GM19193 (cell line): ENCODE measurements around the gene RIMKLB.

Source experiments
- POLR2A ChIP-seq: IDR thresholded peaks from 4 replicates; pipeline ENCODE4 v1.6.1; 2011; ENCODE audit not compliant: insufficient read depth, insufficient read length; ENCODE audit errors: extremely low read depth

RIMKLB gene, protein sequence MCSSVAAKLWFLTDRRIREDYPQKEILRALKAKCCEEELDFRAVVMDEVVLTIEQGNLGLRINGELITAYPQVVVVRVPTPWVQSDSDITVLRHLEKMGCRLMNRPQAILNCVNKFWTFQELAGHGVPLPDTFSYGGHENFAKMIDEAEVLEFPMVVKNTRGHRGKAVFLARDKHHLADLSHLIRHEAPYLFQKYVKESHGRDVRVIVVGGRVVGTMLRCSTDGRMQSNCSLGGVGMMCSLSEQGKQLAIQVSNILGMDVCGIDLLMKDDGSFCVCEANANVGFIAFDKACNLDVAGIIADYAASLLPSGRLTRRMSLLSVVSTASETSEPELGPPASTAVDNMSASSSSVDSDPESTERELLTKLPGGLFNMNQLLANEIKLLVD

DNA sequence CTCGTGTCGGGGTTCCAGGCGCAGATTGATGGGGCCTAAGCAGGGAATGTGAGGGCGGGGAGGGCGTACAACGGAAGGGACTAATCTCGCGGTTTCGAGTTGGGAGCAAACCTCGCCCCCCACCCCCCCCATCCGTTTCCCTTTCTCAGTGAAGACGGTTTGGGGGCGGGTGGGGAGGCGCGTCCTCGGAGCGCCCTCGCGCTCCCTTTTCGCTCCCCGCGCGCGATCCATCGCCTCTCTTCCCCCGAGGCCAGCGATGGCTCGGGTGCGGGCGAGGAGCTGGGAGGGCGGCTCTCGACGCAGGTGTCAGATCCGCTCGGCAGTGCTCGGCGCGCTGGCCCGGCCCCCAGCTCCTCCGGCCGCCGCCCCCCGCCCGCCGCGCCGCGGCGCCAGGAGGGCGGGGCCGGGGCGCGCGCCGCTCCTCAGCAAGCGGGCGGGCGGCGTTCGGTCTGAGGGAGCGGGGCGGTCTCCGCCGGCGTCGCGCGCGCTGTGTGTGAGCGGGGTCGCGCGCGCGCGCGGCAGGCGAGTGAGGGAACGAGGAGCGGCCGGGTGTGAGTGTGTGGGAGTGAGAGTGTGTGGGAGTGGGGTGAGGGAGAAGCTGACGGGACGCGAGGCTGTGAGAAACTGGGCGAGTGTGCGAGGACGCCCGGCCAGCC is at the start of gene RIMKLB:
Gene RIMKLB, plus strand, starts transcription at position 516 of the 656 bp plus-strand sequence. CDS start 15,876 bp downstream, outside the sequence.
- peak; percentile 64 for TF ChIP-seq POLR2A

DNA sequence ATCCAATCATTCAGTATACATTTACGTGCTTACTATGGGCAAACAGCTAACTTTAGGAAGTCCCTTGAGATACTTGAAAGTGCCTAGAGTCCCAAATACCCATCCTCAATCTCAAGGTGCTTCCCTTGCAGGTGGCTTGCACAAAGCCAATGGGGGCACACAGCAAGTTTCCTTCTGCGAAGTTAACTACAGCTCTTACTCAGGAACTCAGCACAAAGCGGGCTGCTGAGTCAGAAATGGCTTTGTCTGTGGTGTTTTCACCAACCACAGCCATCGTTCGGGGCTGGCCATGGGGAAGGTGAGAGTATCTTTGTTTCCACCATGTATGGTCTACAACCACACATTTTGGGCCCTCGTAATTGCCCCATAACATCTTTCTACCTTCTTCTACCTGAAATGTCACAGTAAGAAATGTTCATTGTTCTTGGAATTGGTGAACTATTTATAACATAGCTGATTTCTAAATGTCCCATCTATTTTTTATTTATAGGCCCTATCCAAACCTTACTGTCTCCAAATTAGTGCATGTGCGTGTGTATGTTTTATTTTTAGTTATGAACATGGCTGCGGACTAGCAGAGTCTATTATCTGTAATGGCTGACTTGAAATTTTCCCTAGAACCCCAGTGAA is 49.1 kb upstream of the RIMKLB start:
- TF ChIP-seq POLR2A: no peak

DNA sequence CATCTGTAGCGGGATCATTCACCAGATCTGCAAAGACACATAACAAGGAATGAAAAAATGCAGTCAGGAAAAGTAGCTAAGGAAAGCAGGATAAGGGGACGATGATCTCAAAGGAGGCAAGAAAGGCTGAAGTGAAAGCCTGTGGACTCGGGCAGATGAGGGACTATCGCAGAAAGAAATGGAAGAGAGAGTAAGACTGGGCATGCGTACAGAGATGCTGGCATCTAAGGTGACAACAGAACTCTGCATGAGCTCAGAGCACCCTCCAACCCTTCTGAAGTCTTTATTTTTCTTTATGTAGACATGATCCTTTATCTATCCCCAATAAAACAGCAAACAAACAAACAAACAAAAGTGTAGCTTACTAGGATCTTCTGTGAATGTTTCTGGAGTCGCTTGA is 42.4 kb upstream of the RIMKLB start:
- TF ChIP-seq POLR2A: no peak

DNA sequence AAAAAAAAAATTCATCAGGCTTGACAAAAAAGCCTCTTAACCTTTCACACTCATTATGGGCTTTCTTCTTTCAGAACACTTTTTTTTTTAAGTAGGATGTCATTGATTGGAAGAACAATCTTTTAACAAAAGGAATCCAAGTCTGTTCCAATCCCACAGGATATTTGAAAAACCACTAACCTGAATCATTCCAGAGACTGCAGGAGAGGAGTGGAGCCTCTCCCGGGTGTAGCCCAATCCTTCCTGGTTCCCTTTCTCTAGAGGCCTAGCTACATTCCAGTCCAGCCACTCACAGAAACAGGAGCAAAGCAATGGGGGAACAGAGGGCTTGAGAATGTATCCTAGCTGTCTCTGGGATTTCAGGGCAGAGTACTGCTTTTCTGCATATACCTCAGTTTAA is 39.4 kb upstream of the RIMKLB start:
- TF ChIP-seq POLR2A: no peak

DNA sequence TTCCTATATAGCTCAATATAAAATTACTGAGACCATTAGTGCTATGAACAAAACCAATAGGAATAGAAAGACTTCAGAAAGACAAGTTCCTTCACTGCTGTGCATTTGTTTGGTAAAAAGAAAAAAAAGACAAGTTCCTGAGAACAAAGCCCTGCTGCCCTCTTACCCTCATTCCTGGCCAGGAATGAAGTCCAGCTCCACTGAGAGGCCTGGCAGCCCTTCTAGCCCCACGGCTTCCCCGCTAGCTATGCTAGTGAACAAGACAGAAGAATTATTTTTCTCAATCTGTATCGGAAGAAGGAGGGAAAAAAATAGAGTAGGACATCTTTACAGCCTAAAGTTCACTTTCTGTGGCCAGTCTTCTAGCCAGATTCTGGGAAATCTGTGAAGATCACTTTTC is 36.8 kb upstream of the RIMKLB start:
- no peak for TF ChIP-seq POLR2A

DNA sequence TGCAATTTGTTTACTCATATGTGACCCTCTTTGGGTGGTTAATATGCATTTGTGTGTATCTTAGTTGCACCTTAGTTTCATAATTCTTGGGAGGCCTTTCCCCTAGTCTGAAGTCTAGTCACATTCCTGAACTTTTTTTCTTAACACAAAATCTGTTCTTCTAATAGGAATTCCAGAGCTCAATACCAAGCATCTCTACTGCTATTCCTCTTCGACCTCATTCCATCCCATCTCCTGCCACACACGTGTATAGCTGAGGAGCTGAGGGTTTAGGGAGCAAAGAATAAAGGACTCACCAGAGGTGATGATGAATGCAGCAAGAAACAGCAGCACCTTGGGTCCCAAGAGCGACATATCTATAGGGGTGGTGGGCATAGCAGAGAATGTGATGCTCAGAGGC is 36.0 kb upstream of the RIMKLB start:
- TF ChIP-seq POLR2A: no peak

DNA sequence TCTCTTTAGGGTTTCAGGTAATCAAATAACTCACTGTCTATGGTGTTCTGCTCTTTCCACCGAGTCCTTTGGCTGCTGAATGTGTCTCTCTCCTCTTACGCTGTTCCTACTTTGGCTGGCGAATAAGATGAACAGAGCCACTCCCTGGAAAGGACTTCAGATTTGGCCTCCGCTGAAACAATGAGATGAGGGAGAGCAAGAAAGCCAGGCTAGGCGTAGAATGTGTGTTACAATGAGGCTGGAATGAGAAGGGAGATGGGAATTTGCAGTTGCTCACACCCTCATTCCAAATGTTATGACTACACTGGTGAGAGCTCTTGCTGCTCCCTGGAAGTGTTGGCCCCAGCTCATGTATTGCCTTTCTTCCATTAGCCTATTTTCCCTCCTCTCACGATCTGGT is 35.2 kb upstream of the RIMKLB start, which contains the start of gene MFAP5:
Gene MFAP5, minus strand, starts transcription at position 234 of the 400 bp plus-strand sequence. CDS start 722 bp downstream, outside the sequence.
- no peak for TF ChIP-seq POLR2A

DNA sequence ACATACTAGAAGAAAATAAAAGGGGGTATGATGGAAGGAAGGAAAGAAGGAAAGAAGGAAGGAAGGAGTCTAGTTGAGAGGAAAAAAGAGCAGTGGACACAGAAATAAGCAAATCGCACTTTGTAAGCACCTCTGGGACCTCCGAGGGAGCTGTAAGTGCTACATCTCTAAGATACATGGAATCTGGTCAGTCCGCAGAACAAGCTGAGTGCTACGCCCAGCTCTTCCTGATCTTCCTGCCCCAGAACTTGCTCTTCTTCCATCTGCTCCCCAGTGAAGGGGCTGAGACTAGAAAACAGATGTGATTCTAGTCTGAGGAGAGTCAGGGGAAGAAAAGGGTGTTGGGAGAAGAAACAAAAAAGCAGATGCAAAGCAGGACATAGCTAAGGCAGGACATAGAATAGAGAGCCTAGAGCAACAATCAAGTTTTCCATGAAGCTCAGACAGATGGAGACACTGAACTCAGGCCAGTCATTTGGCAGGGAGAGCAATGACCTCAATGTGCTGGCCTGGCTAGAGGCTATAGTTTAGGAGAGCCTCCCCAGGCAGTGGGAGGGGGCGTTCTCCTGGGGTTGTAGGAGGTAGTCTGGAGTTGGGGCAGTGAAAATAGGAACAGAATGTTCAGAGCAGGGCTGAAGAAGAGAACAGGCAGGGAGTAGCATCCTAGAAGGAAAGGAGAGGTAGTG is 33.4 kb upstream of the RIMKLB start:
- no peak for TF ChIP-seq POLR2A

DNA sequence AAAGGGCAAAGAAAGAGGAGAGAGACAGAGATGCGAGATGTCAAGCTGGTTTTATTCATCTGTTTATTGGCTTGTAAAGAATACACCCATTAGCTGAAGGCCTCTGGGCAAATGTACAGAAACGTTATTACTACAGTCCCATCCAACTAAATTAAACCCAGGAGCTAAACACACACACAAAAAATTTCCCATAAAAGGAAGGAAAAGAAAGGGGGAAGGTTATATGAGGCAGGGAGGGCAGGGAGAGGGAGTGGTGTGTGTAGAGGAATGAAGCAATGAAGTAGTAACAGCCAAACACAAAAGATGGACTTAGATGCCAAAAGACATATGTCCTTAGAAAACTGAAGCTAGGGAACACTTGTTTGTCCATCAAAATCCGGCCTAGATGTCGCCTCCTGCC is 32.0 kb upstream of the RIMKLB start:
- no peak for TF ChIP-seq POLR2A

DNA sequence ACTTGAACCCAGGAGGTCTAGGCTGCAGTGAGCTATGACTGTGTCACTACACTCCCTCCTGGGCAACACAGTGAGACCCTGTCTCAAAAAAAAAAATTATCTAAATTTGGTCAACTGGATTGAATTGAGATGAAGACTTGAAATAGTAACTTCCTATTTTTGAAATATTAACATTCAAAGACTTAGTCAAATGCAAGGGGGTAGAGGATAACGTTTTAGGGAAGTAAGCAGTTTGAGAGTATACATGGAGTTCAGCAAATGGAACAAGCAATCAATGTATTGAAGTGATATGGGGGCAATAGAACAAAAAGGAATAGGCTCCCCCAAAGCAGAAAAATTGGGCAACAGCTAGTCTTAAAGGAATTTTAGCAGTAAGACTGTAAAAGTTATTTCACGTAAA is 30.5 kb upstream of the RIMKLB start:
- TF ChIP-seq POLR2A: no peak

DNA sequence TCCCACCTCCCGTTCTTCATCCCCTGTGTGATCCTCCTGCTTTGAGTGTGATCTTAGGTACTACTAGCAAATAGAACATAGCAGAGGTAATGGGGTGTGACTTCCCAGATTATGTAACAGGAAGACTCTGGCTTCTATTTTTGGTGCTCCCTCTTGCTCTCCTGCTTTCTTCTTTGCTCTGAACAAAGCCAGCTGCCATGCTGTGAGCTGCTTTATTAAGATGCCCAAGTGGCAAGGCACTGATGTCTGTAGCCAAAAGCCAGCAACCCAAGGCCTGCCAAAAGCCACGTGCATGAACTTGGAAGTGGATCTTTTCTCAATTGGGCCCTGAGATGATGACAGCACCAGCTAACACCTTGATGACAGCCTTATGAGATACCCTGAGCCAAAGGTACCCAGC is 29.4 kb upstream of the RIMKLB start:
- no peak for TF ChIP-seq POLR2A

DNA sequence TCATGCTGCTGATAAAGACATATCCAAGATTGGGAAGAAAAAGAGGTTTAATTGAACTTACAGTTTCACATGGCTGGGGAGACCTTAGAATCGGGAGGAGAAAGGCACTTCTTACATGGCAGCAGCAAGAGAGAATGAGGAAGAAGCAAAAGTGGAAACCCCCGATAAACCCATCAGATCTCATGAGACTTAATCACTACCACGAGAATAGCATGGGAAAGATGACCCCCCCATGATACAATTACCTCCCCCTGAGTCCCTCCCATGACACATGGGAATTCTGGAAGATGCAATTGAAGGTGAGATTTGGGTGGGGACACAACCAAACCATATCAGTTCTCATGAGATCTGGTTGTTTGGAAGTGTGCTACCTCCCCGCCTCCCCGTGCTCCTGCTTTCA is 25.4 kb upstream of the RIMKLB start:
- no peak for TF ChIP-seq POLR2A

DNA sequence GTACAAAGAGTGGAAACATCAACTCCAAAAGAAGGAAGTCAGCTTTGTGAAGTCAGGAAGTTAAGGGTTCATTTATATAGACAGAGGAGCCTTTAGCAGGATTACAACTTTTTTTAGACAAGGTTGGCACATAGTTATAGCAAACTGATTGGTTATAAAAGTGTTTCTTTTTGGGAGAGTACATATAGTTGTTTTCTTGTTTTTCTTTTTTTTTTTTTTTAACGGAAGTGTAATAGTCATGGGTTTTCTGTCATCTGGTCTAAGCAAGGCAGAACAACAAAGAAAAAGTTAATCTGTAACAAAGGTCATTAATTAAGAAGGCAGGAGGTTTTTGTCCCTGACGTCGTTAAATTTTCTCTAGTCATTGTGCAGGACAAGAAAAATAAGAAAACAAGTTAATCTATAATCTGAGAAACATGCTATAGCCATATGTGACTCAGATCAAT is 22.2 kb upstream of the RIMKLB start:
- no peak for TF ChIP-seq POLR2A

DNA sequence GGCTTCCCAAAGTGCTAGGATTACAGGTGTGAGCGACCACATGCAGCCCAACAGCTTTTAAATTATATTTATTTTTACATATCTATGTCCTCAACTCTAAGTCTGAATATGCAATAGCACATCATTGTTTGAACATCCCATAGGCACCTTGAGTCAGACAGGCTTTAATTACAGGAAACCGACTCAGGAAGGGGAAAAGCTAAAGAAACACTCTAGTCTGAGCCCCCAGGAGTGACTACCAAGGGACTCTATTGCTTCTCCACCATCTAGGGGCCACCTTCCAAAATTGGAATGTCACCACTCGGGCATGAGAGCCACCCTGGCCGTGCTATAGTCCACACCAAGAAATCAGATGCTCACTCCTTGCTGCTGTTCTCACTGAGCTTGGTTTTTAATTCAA is 21.1 kb upstream of the RIMKLB start:
- TF ChIP-seq POLR2A: no peak

DNA sequence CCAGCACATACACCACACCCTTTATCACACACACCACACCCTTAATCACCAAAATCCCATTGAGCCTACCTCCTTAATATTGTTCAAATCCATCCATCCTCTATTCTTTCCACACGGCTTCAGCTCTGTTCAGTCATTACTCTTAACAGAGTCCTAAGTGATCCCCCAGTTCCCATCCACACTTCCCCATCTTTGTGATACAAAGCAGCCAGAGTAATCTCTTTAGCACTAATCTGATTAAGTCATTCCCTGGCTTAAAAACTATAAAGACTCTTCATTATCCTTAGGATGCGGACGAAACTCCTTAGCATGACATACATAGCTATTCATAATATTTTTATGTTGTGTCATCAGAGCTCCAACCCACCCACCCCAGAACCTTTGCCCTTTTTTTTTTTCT is 20.4 kb upstream of the RIMKLB start:
- no peak for TF ChIP-seq POLR2A
